Measurements from ENCODE around the gene TNFRSF8. TPM values are rescaled to one million over a fixed set of nuclear protein-coding genes. Genes with fewer than 3 reads are reported as not detected.

TNFRSF8 gene
- total and polyA plus RNA-seq, 4 experiments from 2014 or later = not detected

- Histone ChIP-seq H3K27ac (ENCODE audit: low read depth, low read length) (peak overlapping the region; percentile 51), H3K4me3 (ENCODE audit: low read length in 2 of 2) (peak overlapping the region in 1 of 2 donors; percentile 32), H3K36me3 (ENCODE audit: insufficient read depth, low read length) (no peaks in the 10 kb centered on the region), H3K27me3 (ENCODE audit: insufficient read depth, low read length) (no peaks in the 10 kb centered on the region), H3K4me1 (ENCODE audit: insufficient read depth, low read length) (peaks cover 98% of the 10 kb centered on the region), H3K9me3 (ENCODE audit: control insufficient read depth in 1 of 2, low read length in 2 of 2) (no peaks in the 10 kb centered on the region)
- Mint-ChIP-seq H3K4me1 (peaks cover 67 to 100% (median 81%) of the 10 kb centered on the region in 4 donors), H3K27me3 (no peaks in the 10 kb centered on the region), H3K9me3 (peaks cover 0 to 7% (median 0%) of the 10 kb centered on the region in 8 donors), H3K27ac (peak overlapping the region; percentile 85 to 99 (median 96)), H3K4me3 (peak overlapping the region in 6 of 8 donors; percentile 50 to 89 (median 60)), H3K36me3 (no peaks in the 10 kb centered on the region)
- POLR2A ChIA-PET (ENCODE audit: partially characterized antibody) = interaction anchor here (0.7 to 50.6 kb wide), 7 partner anchors 10 to 421 kb away, joined by 3 to 1713 read pairs (median 5); partner anchors contain the start of gene TNFRSF1B
- intact Hi-C loops (cut with micrococcal nuclease) = no loop called here
- DNase-seq = no peak
- CTCF ChIA-PET (ENCODE audit: partially characterized antibody) = interaction anchor here (1.0 to 8.5 kb wide), 9 partner anchors 9 to 58 kb away, joined by 3 to 79 read pairs (median 7); no protein-coding TSS in a partner anchor
Measured at GRCh38 chr1:12148160-12148957, 85.3 kb downstream of the TNFRSF8 start.

GRCh38 chr1:12148958-12149790 is 86.1 kb downstream of the TNFRSF8 start:
- Mint-ChIP-seq H3K4me1 (peaks cover 64 to 99% (median 77%) of the 10 kb centered on the region in 4 donors), H3K27ac (peak overlapping the region; percentile 85 to 99 (median 96)), H3K9me3 (peaks cover 0 to 7% (median 0%) of the 10 kb centered on the region in 8 donors), H3K4me3 (peak overlapping the region in 7 of 8 donors; percentile 50 to 89 (median 60)), H3K27me3 (no peaks in the 10 kb centered on the region), H3K36me3 (no peaks in the 10 kb centered on the region)
- Histone ChIP-seq H3K4me1 (ENCODE audit: insufficient read depth, low read length) (peaks cover 97% of the 10 kb centered on the region), H3K4me3 (ENCODE audit: low read length in 2 of 2) (peak overlapping the region; percentile 20 to 32), H3K27me3 (ENCODE audit: insufficient read depth, low read length) (no peaks in the 10 kb centered on the region), H3K27ac (ENCODE audit: low read depth, low read length) (peak overlapping the region; percentile 51), H3K36me3 (ENCODE audit: insufficient read depth, low read length) (no peaks in the 10 kb centered on the region), H3K9me3 (ENCODE audit: control insufficient read depth in 1 of 2, low read length in 2 of 2) (no peaks in the 10 kb centered on the region)
- no peak for DNase-seq
- ChIA-PET CTCF (ENCODE audit: partially characterized antibody) (interaction anchor here (1.2 to 8.5 kb wide), 12 partner anchors 8 to 60 kb away, joined by 3 to 79 read pairs (median 10); no protein-coding TSS in a partner anchor), POLR2A (ENCODE audit: partially characterized antibody) (interaction anchor here (0.7 to 50.6 kb wide), 7 partner anchors 11 to 288 kb away, joined by 3 to 1713 read pairs (median 9); partner anchors contain the start of gene TNFRSF1B)
- intact Hi-C loops (cut with micrococcal nuclease) = no loop called here

GRCh38 chr1:12149791-12150175 is 86.7 kb downstream of the TNFRSF8 start:
- Histone ChIP-seq H3K36me3 (ENCODE audit: insufficient read depth, low read length) (no peaks in the 10 kb centered on the region), H3K27me3 (ENCODE audit: insufficient read depth, low read length) (no peaks in the 10 kb centered on the region), H3K9me3 (ENCODE audit: control insufficient read depth in 1 of 2, low read length in 2 of 2) (no peaks in the 10 kb centered on the region), H3K4me3 (ENCODE audit: low read length in 2 of 2) (peak overlapping the region; percentile 15 to 20), H3K27ac (ENCODE audit: low read depth, low read length) (peak overlapping the region; percentile 51), H3K4me1 (ENCODE audit: insufficient read depth, low read length) (peaks cover 96% of the 10 kb centered on the region)
- DNase-seq = no peak
- ChIA-PET POLR2A (ENCODE audit: partially characterized antibody) (interaction anchor here (1.2 to 50.6 kb wide), 7 partner anchors 11 to 288 kb away, joined by 3 to 1713 read pairs (median 9); partner anchors contain the start of gene TNFRSF1B), CTCF (ENCODE audit: partially characterized antibody) (interaction anchor here (0.9 to 8.5 kb wide), 12 partner anchors 8 to 61 kb away, joined by 3 to 79 read pairs (median 10); no protein-coding TSS in a partner anchor)
- H3K9me3 Mint-ChIP-seq = peaks cover 0 to 7% (median 0%) of the 10 kb centered on the region in 8 donors
- peaks cover 63 to 94% (median 76%) of the 10 kb centered on the region in 4 donors for H3K4me1 Mint-ChIP-seq
- no peaks in the 10 kb centered on the region for H3K36me3 Mint-ChIP-seq
- peak overlapping the region in 6 of 8 donors; percentile 55 to 89 (median 82) for H3K4me3 Mint-ChIP-seq
- intact Hi-C loops (cut with micrococcal nuclease) = loop anchor here (1.0 kb wide), 2 partner anchors 9 to 17 kb away; partner anchors contain the start of gene TNFRSF1B
- peak overlapping the region; percentile 92 to 99 (median 97) for H3K27ac Mint-ChIP-seq
- no peaks in the 10 kb centered on the region for H3K27me3 Mint-ChIP-seq

DNA sequence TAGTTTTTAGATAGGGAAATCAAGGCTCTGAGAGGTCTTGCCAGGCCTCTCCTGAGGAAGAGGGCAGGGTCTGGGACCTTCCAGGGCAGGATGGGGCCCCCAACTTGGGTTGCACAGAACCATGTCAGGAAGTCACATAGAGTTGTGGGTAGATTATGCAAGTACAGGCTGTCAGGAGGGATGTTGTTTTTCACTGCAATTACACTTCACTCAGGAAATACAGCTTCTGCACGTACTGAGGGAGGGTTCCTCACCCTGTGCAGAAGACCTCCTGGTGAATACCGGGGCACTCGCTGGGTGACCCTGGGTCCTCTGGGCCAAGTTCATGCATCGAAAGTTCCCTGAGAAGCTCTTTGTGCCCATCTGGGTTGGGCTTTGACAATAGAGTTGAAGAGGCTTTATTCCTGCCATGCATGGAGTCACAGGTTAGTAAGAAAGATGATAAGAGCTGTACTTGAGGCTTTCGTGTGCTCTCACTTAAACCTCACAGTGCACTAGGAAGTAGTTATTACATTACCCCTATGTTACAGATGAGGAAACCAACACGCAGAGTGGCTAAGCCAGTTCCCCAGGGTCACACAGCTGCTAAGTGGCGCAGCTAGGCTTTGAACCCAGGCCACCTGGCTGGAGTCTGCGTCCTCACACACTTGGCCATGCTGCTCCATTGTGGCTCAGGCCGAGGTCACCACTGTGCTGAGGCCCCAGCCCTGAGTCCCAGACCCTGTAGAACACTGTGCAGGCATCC is 87.5 kb downstream of the TNFRSF8 start:
- Mint-ChIP-seq H3K4me1 (peaks cover 69 to 94% (median 81%) of the 10 kb centered on the region in 4 donors), H3K36me3 (no peaks in the 10 kb centered on the region), H3K27ac (peak overlapping the region; percentile 92 to 99 (median 97)), H3K27me3 (no peaks in the 10 kb centered on the region), H3K9me3 (peaks cover 0 to 7% (median 0%) of the 10 kb centered on the region in 8 donors), H3K4me3 (peak overlapping the region; percentile 76 to 89 (median 84))
- POLR2A ChIA-PET (ENCODE audit: partially characterized antibody) = interaction anchor here (1.0 to 50.6 kb wide), 7 partner anchors 12 to 467 kb away, joined by 3 to 1713 read pairs (median 9); partner anchors contain the start of genes DHRS3 and TNFRSF1B
- intact Hi-C loops (cut with micrococcal nuclease) = loop anchor here (1.0 kb wide), 2 partner anchors 8 to 16 kb away; partner anchors contain the start of gene TNFRSF1B
- Histone ChIP-seq H3K4me3 (ENCODE audit: low read length in 2 of 2) (peak overlapping the region; percentile 17 to 21), H3K4me1 (ENCODE audit: insufficient read depth, low read length) (peaks cover 96% of the 10 kb centered on the region), H3K36me3 (ENCODE audit: insufficient read depth, low read length) (no peaks in the 10 kb centered on the region), H3K27ac (ENCODE audit: low read depth, low read length) (peak overlapping the region; percentile 51), H3K9me3 (ENCODE audit: control insufficient read depth in 1 of 2, low read length in 2 of 2) (no peaks in the 10 kb centered on the region), H3K27me3 (ENCODE audit: insufficient read depth, low read length) (no peaks in the 10 kb centered on the region)
- peak in 4 of 5 donors; percentile 54 to 63 (median 58) for DNase-seq
- CTCF ChIA-PET (ENCODE audit: partially characterized antibody) = interaction anchor here (0.6 to 8.5 kb wide), 14 partner anchors 9 to 60 kb away, joined by 3 to 79 read pairs (median 7); partner anchors contain the start of gene TNFRSF1B

- Mint-ChIP-seq H3K27me3 (no peaks in the 10 kb centered on the region), H3K36me3 (no peaks in the 10 kb centered on the region), H3K4me3 (peak overlapping the region; percentile 54 to 88 (median 72)), H3K4me1 (peaks cover 70 to 93% (median 84%) of the 10 kb centered on the region in 4 donors), H3K9me3 (peaks cover 0 to 7% (median 0%) of the 10 kb centered on the region in 8 donors), H3K27ac (peak overlapping the region; percentile 92 to 99 (median 97))
- Histone ChIP-seq H3K36me3 (ENCODE audit: insufficient read depth, low read length) (no peaks in the 10 kb centered on the region), H3K9me3 (ENCODE audit: control insufficient read depth in 1 of 2, low read length in 2 of 2) (no peaks in the 10 kb centered on the region), H3K27ac (ENCODE audit: low read depth, low read length) (peak overlapping the region; percentile 51), H3K4me1 (ENCODE audit: insufficient read depth, low read length) (peaks cover 96% of the 10 kb centered on the region), H3K27me3 (ENCODE audit: insufficient read depth, low read length) (no peaks in the 10 kb centered on the region), H3K4me3 (ENCODE audit: low read length in 2 of 2) (peak overlapping the region in 1 of 2 donors; percentile 17)
- ChIA-PET CTCF (ENCODE audit: partially characterized antibody) (interaction anchor here (0.9 to 8.5 kb wide), 8 partner anchors 8 to 26 kb away, joined by 4 to 79 read pairs (median 14); partner anchors contain the start of gene TNFRSF1B), POLR2A (ENCODE audit: partially characterized antibody) (interaction anchor here (3.9 to 50.6 kb wide), 3 partner anchors 13 to 58 kb away, joined by 40 to 1713 read pairs (median 1713); partner anchors contain the start of gene TNFRSF1B)
- intact Hi-C loops (cut with micrococcal nuclease) = no loop called here
- no peak for DNase-seq
Measured at GRCh38 chr1:12151465-12151864, 88.4 kb downstream of the TNFRSF8 start.

Data from CD4-positive, alpha-beta memory T cell (primary cell).